Sigmoid colon (tissue), 7 donors: ENCODE data around the gene PGRMC2. TPM values are rescaled to one million over a fixed set of nuclear protein-coding genes. Genes with fewer than 3 reads are reported as not detected.

ENCODE experiments used
- DNase-seq: peaks from one replicate; pipeline ENCODE4 v3.0.0-alpha.2; 2019
- H3K27ac ChIP-seq, 4 donors: fragments of 200-600 bp; sonication (generic); one replicate each; pipeline ENCODE4 v1.5.1; 2016 to 2019; ENCODE audit warnings: mild to moderate bottlenecking in 1 of 4
- H3K27me3 ChIP-seq, 3 donors: fragments of 200-600 bp; sonication (generic); one replicate each; pipeline ENCODE4 v1.5.1; 2019; ENCODE audit warnings: mild to moderate bottlenecking in 1 of 3
- H3K36me3 ChIP-seq, 4 donors: fragments of 200-600 bp; sonication (generic); one replicate each; pipeline ENCODE4 v1.5.1; 2016 to 2019
- H3K4me1 ChIP-seq, 4 donors: fragments of 200-600 bp; sonication (generic); one replicate each; pipeline ENCODE4 v1.5.1; 2017 to 2019
- H3K4me3 ChIP-seq, 4 donors: fragments of 200-600 bp; sonication (generic); one replicate each; pipeline ENCODE4 v1.5.1; 2017 to 2019; ENCODE audit warnings: mild to moderate bottlenecking in 2 of 4, moderate library complexity in 1 of 4
- H3K9me3 ChIP-seq, 4 donors: fragments of 200-600 bp in 3 of 4; sonication (generic) in 3 of 4; one replicate each; pipeline versions ENCODE4 v1.5.1 to v1.6.1; 2013 to 2019
- EP300 ChIP-seq, 4 donors: sonication (generic); formaldehyde crosslinking; IDR thresholded peaks; one replicate each; pipeline ENCODE4 v1.6.1; 2017; ENCODE audit warnings: antibody characterized with exemption in 4 of 4
- POLR2A ChIP-seq, 2 donors: fragments of 450-650 bp; IDR thresholded peaks; one replicate each; pipeline ENCODE4 v1.6.1; 2016; ENCODE audit warnings: antibody characterized with exemption in 2 of 2, mild to moderate bottlenecking in 2 of 2, moderate library complexity in 2 of 2
- POLR2AphosphoS5 ChIP-seq, 4 donors: sonication (generic); formaldehyde crosslinking; IDR thresholded peaks; one replicate each; pipeline ENCODE4 v1.6.1; 2017; ENCODE audit warnings: antibody characterized with exemption in 4 of 4
- WGBS, 2 donors: extraction: QIAGEN DNeasy Blood & Tissue Kit; methylation state at CpG; one replicate each; pipeline ENCODE4 v1.1.7; 2013; 5-methylcytosine and 5-hydroxymethylcytosine counted together
- intact Hi-C: fragments of 100-400 bp; cut with DNase I; formaldehyde crosslinking; loops from one replicate; pipeline ENCODE4 v1.15.1; 2023
- polyA plus RNA-seq, 3 donors: library from polyadenylated mRNA; stranded (reverse); fragments of 200-250 nt; gene quantifications; one replicate each; pipeline ENCODE4 v1.2.3, GENCODE V29; 2013
- total RNA-seq, 4 donors: library from RNA; depleted of rRNA; stranded (reverse); fragments of >200 nt; gene quantifications; one replicate each; pipeline ENCODE4 v1.1.0, GENCODE V29; 2016
- TF ChIP-seq, protein P1 (sequence below), 4 experiments: fragments of 450-650 bp in 3 of 4; fragments of 200-600 bp in 1 of 4; IDR thresholded peaks; one replicate each; pipeline ENCODE4 v1.5.1; 2016 to 2019; ENCODE audit warnings: antibody characterized with exemption in 4 of 4, mild to moderate bottlenecking in 3 of 4, moderate library complexity in 2 of 4
- donor health status: healthy with polysubstance abuse.
- donor health status: Bipolar disorder and iron deficiency.
- donor health status: healthy.

The PGRMC2 gene
- total and polyA plus RNA-seq, 7 donors = 22.4 to 61.7 (median 38.8) TPM

DNA sequence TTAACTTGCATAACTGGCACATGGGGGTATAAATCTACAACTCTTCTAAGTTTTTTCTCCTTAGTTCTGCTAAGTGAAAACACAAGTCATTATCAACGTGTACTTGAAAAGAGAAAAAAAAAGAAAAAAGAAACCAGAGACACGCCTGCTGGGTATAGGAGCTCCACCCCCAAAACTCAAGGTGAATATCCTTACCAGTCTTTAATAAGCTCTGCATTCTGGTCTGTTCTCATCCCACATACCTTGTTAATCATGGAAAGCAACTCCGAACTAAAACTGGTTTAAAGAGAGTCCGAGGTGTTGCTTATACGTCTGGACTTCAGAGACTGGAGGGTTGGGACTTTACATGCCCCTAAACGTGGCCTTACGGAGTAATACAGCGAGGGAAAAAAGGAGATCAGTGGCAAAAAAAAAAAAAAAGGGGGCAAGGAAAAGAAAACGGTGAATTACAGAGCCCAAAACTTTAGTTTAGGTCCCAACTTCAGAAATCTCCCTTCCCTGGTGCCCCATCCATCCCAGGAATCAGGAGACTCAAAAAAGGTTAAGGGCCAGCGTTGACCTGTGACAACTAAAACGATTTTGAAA, 1.0 kb downstream of the PGRMC2 start:
- Histone ChIP-seq H3K4me3 (peak overlapping the region; percentile 75 to 90 (median 88)), H3K27ac (peak overlapping the region; percentile 89 to 97 (median 94)), H3K4me1 (peaks cover 0 to 38% (median 28%) of the 10 kb centered on the region in 4 donors), H3K9me3 (no peaks in the 10 kb centered on the region), H3K36me3 (no peaks in the 10 kb centered on the region), H3K27me3 (no peaks in the 10 kb centered on the region)
- TF ChIP-seq EP300 (IDR thresholded peaks at IDR 0.05) (no peak), POLR2AphosphoS5 (IDR thresholded peaks at IDR 0.05) (peak in 1 of 4 donors; percentile 18), POLR2A (IDR thresholded peaks at IDR 0.05) (peak in 1 of 2 donors; percentile 16)
- TF ChIP-seq, protein P1, sequence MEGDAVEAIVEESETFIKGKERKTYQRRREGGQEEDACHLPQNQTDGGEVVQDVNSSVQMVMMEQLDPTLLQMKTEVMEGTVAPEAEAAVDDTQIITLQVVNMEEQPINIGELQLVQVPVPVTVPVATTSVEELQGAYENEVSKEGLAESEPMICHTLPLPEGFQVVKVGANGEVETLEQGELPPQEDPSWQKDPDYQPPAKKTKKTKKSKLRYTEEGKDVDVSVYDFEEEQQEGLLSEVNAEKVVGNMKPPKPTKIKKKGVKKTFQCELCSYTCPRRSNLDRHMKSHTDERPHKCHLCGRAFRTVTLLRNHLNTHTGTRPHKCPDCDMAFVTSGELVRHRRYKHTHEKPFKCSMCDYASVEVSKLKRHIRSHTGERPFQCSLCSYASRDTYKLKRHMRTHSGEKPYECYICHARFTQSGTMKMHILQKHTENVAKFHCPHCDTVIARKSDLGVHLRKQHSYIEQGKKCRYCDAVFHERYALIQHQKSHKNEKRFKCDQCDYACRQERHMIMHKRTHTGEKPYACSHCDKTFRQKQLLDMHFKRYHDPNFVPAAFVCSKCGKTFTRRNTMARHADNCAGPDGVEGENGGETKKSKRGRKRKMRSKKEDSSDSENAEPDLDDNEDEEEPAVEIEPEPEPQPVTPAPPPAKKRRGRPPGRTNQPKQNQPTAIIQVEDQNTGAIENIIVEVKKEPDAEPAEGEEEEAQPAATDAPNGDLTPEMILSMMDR (IDR thresholded peaks at IDR 0.05) = no peak
- whole genome bisulfite sequencing, 2 donors = 1% methylated on average over 11 of the region's 11 CpGs
- no peak for DNase-seq
- intact Hi-C loops = loop anchor here (2.0 to 10.0 kb wide), 7 partner anchors 166 to 806 kb away; partner anchors contain the start of genes JADE1, LARP1B and SCLT1

DNA sequence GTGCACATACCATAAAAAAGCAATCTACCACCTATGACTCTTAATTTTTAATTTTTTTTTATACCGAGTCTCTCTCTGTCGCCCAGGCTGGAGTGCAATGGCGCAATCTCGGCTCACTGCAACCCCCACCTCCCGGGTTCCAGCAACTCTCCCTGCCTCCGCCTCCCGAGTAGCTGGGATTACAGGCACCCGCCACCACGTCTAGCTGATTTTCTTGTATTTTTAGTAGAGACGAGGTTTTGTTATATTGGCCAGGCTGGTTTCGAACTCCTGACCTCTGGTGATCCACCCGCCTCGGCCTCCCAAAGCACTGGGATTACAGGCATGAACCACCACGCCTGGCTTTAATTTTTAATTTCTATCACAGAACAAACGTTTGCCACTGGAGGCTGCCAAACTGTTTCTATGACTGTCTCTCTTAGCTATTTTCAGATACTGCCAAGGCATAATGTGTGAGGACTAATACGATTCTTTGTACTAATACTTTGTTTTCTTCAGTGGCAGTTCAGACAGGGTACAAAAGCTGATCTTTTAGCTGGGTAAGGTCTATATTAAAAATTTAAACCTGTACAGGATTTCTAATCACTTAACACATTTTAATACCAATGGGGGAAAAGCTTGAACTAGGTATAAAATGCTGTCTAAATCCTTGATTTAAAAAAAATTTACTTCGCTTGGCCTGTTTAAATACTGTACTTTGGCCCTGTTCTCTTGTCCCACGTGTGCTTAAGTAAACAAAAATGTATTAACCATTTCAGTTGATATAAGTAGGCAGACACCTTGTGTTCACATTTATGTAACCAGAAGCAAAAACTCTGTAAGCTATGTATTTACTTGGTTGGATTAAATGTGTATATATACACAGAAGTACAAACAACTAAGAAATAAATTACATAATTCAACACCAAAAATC, 2.3 kb downstream of the PGRMC2 start:
- H3K4me3 ChIP-seq = peak overlapping the region in 2 of 4 donors; percentile 89 to 90
- WGBS, 2 donors = 15 to 64% methylated on average over 18 of the region's 18 CpGs
- H3K36me3 ChIP-seq = no peaks in the 10 kb centered on the region
- intact Hi-C loops = loop anchor here (5.0 to 10.0 kb wide), 6 partner anchors 167 to 807 kb away; partner anchors contain the start of genes LARP1B and SCLT1
- no peaks in the 10 kb centered on the region for H3K9me3 ChIP-seq
- TF ChIP-seq, protein P1 (IDR thresholded peaks at IDR 0.05) = no peak
- TF ChIP-seq POLR2AphosphoS5 (IDR thresholded peaks at IDR 0.05) (peak in 1 of 4 donors; percentile 15), POLR2A (IDR thresholded peaks at IDR 0.05) (no peak), EP300 (IDR thresholded peaks at IDR 0.05) (no peak)
- no peaks in the 10 kb centered on the region for H3K27me3 ChIP-seq
- DNase-seq = no peak
- peak overlapping the region; percentile 89 to 97 (median 94) for H3K27ac ChIP-seq
- H3K4me1 ChIP-seq = peaks cover 0 to 38% (median 29%) of the 10 kb centered on the region in 4 donors

DNA sequence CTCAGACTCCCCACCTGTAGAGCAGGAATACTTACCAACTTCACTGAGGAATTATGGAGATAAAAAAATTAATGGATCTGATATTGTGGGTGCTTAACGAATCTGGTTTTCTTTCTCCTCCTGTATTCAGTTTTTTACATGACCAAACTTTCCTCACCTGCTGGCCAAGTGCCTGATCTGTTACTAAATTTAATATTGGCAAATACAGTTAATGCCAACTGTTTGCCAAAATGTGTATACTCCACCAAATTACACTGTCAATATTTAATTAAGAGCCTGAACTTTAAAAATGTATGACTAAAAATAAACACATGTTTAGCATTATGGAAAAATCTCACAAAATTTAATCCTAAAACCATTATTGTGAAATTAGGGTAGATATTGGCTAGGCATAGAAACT, 3.3 kb downstream of the PGRMC2 start:
- H3K27ac ChIP-seq = no peak overlapping the region
- DNase-seq = no peak
- H3K9me3 ChIP-seq = no peaks in the 10 kb centered on the region
- no peak for TF ChIP-seq EP300 (IDR thresholded peaks at IDR 0.05)
- H3K36me3 ChIP-seq = no peaks in the 10 kb centered on the region
- no peak overlapping the region for H3K4me3 ChIP-seq
- intact Hi-C loops = loop anchor here (10.0 kb wide), 1 partner anchor 580 kb away; no protein-coding TSS in a partner anchor
- H3K27me3 ChIP-seq = no peaks in the 10 kb centered on the region
- WGBS, 2 donors = 23 to 74% methylated on average over 1 of the region's 1 CpG
- peaks cover 0 to 43% (median 29%) of the 10 kb centered on the region in 4 donors for H3K4me1 ChIP-seq

DNA sequence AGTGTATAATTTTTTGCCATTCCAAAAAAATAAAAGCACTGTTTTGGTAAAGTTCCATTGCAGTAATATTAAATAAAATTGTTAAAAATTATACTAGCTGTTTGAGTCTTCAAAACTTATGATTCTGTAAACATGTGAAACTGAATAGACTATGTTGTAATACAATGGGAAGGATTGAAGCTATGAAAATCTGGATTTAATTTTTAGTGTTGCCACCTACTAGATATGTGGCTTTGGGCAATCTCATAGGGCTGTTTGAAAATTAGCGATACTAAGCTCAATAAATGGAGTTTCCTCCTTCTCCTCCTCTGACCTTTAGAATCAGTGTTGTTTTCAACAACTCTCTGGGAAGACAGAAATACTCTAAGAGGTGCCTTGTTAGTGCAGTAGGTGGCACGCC, 4.5 kb downstream of the PGRMC2 start:
- Histone ChIP-seq H3K27ac (no peak overlapping the region), H3K36me3 (no peaks in the 10 kb centered on the region), H3K4me3 (no peak overlapping the region), H3K4me1 (peaks cover 0 to 43% (median 25%) of the 10 kb centered on the region in 4 donors), H3K9me3 (no peaks in the 10 kb centered on the region), H3K27me3 (no peaks in the 10 kb centered on the region)
- 78 to 90% methylated on average over 2 of the region's 2 CpGs for WGBS, 2 donors
- intact Hi-C loops = loop anchor here (10.0 kb wide), 1 partner anchor 582 kb away; no protein-coding TSS in a partner anchor
- no peak for DNase-seq
- TF ChIP-seq EP300 (IDR thresholded peaks at IDR 0.05) = no peak
- TF ChIP-seq, protein P1 (IDR thresholded peaks at IDR 0.05) = no peak

DNA sequence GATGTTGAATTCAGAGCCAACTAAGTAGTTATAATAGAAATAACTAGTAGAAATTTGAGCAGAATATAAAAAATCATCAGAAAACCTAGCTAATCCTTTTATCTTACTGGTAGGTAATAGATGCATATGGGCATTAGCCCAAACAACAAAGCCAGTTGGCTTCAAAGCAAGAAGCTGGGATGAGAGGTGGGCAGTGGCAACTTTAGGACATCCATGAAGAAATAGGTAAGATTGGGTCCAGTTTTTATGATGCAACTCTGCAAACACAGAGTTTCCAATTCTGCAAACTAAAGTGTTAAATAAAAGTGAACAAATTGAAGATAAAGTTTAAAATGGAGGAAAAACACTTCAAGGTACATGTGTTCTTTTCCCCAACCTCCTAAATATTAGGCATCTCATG, 5.1 kb downstream of the PGRMC2 start:
- peaks cover 0 to 43% (median 25%) of the 10 kb centered on the region in 4 donors for H3K4me1 ChIP-seq

More for the DNA sequence above, 5.1 kb downstream of the PGRMC2 start:
- H3K27me3 ChIP-seq = no peaks in the 10 kb centered on the region
- TF ChIP-seq POLR2AphosphoS5 (IDR thresholded peaks at IDR 0.05) (no peak), EP300 (IDR thresholded peaks at IDR 0.05) (no peak), POLR2A (IDR thresholded peaks at IDR 0.05) (no peak)
- TF ChIP-seq, protein P1 (IDR thresholded peaks at IDR 0.05) = no peak
- DNase-seq = no peak
- no peaks in the 10 kb centered on the region for H3K36me3 ChIP-seq
- H3K4me3 ChIP-seq = no peak overlapping the region
- intact Hi-C loops = loop anchor here (10.0 kb wide), 1 partner anchor 582 kb away; no protein-coding TSS in a partner anchor
- H3K9me3 ChIP-seq = no peaks in the 10 kb centered on the region
- H3K27ac ChIP-seq = no peak overlapping the region
